IMR-90 (cell line): ENCODE results near the gene PPP1R13L. TPM values are rescaled to one million over a fixed set of nuclear protein-coding genes. Genes with fewer than 3 reads are reported as not detected.

Source experiments
- ATAC-seq: fragments of 200-7000 bp; cut with Tn5 transposase; 2 replicates; pipeline ENCODE4 v1.9.1; 2020; ENCODE audit warnings: low read depth, mild to moderate bottlenecking, moderate library complexity
- BruUV-seq: library from RNA; stranded (reverse); fragments of 400-500 nt; replicated peaks from 2 replicates; lab custom pipeline; 2021; lab: Mats Ljungman, UMichigan
- CTCF ChIA-PET: fragments of 300-600 bp; formaldehyde crosslinking; extraction: SDS; loops from one replicate; lab custom pipeline; 2021; ENCODE audit warnings: antibody characterized with exemption; lab: Yijun Ruan, JAX
- POLR2A ChIA-PET: fragments of 300-600 bp; sonication (Branson Sonifier 250); formaldehyde crosslinking; loops from one replicate; lab custom pipeline; 2022; ENCODE audit warnings: antibody characterized with exemption; ENCODE audit not compliant: unreplicated experiment; lab: Charles Lee
- DNase-seq: peaks from one replicate; pipeline ENCODE4 v3.0.0; 2013
- H2AFZ ChIP-seq: replicated peaks from 2 replicates; pipeline ENCODE3; 2013; ENCODE audit warnings: low read length, mild to moderate bottlenecking; ENCODE audit not compliant: poor library complexity
- H2AK5ac ChIP-seq: 2 replicates; pipeline ENCODE4 v1.6.1; 2013; ENCODE audit warnings: low read depth, low read length, inconsistent platforms
- H2AK9ac ChIP-seq: replicated peaks from 2 replicates; pipeline ENCODE3; 2013; ENCODE audit warnings: mild to moderate bottlenecking, low read depth, low read length, moderate library complexity; ENCODE audit not compliant: poor library complexity
- H2BK120ac ChIP-seq: 2 replicates; pipeline ENCODE4 v1.6.1; 2013; ENCODE audit warnings: low read depth, low read length, inconsistent platforms
- H2BK15ac ChIP-seq: 3 replicates; pipeline ENCODE4 v1.6.1; 2013; ENCODE audit warnings: low read depth, low read length, inconsistent platforms
- H2BK20ac ChIP-seq: 2 replicates; pipeline ENCODE4 v1.6.1; 2013; ENCODE audit warnings: low read depth, mild to moderate bottlenecking, inconsistent platforms, low read length, moderate library complexity
- H2BK5ac ChIP-seq: 2 replicates; pipeline ENCODE4 v1.6.1; 2013; ENCODE audit warnings: mild to moderate bottlenecking, low read depth, low read length, inconsistent platforms; ENCODE audit not compliant: poor library complexity, severe bottlenecking
- H3K14ac ChIP-seq: replicated peaks from 2 replicates; pipeline ENCODE4 v1.6.1; 2013; ENCODE audit warnings: low read depth, low read length, inconsistent platforms
- H3K18ac ChIP-seq: 2 replicates; pipeline ENCODE4 v1.6.1; 2013; ENCODE audit warnings: low read depth, low read length, control low read depth
- H3K23ac ChIP-seq: 2 replicates; pipeline ENCODE4 v1.6.1; 2013; ENCODE audit warnings: low read depth, low read length, inconsistent platforms
- H3K27ac ChIP-seq: 2 replicates; pipeline ENCODE4 v1.5.1; 2013; ENCODE audit warnings: mild to moderate bottlenecking, control low read depth, low read length; ENCODE audit not compliant: insufficient read depth
- H3K27me3 ChIP-seq: 2 replicates; pipeline ENCODE4 v1.6.1; 2013; ENCODE audit warnings: low read length; ENCODE audit not compliant: control insufficient read depth, insufficient read depth
- H3K36me3 ChIP-seq: 2 replicates; pipeline ENCODE4 v1.6.1; 2013; ENCODE audit warnings: low read length, mixed read lengths; ENCODE audit not compliant: control insufficient read depth, insufficient read depth
- H3K4ac ChIP-seq: 2 replicates; pipeline ENCODE4 v1.6.1; 2013; ENCODE audit warnings: low read depth, low read length, inconsistent platforms
- H3K4me1 ChIP-seq: 2 replicates; pipeline ENCODE4 v1.6.1; 2013; ENCODE audit warnings: low read length, mixed read lengths; ENCODE audit not compliant: control insufficient read depth, insufficient read depth
- H3K4me2 ChIP-seq: 2 replicates; pipeline ENCODE4 v1.6.1; 2013; ENCODE audit warnings: low read depth, mild to moderate bottlenecking, control low read depth, low read length, moderate library complexity
- H3K4me3 ChIP-seq: 2 replicates; pipeline ENCODE4 v1.5.1; 2013; ENCODE audit warnings: low read depth, mild to moderate bottlenecking, control low read depth, low read length, moderate library complexity; ENCODE audit not compliant: insufficient read depth
- H3K56ac ChIP-seq: 2 replicates; pipeline ENCODE4 v1.6.1; 2013; ENCODE audit warnings: low read length, inconsistent platforms; ENCODE audit not compliant: insufficient read depth; ENCODE audit errors: extremely low read depth
- H3K79me1 ChIP-seq, 2 experiments: 2 replicates each; pipeline ENCODE4 v1.6.1; 2013; ENCODE audit warnings: low read length in 2 of 2, inconsistent platforms in 1 of 2, low read depth in 1 of 2
- H3K9ac ChIP-seq: 2 replicates; pipeline ENCODE4 v1.6.1; 2013; ENCODE audit warnings: low read depth, low read length, control low read depth
- H3K9me1 ChIP-seq: 2 replicates; pipeline ENCODE4 v1.6.1; 2013; ENCODE audit warnings: low read length, inconsistent platforms; ENCODE audit not compliant: insufficient read depth
- H3K9me3 ChIP-seq: 2 replicates; pipeline ENCODE4 v1.6.1; 2013; ENCODE audit warnings: low read length; ENCODE audit not compliant: control insufficient read depth, insufficient read depth
- H4K20me1 ChIP-seq: 2 replicates; pipeline ENCODE4 v1.6.1; 2013; ENCODE audit warnings: low read length, inconsistent platforms; ENCODE audit not compliant: insufficient read depth
- H4K5ac ChIP-seq: 2 replicates; pipeline ENCODE4 v1.6.1; 2013; ENCODE audit warnings: mild to moderate bottlenecking, low read depth, low read length, control low read depth
- H4K8ac ChIP-seq, 2 experiments: 2 replicates each; pipeline ENCODE4 v1.6.1; 2013; ENCODE audit warnings: low read depth in 2 of 2, low read length in 2 of 2, control low read depth in 1 of 2, inconsistent platforms in 1 of 2
- H4K91ac ChIP-seq: 2 replicates; pipeline ENCODE4 v1.6.1; 2013; ENCODE audit warnings: low read depth, low read length, inconsistent platforms; ENCODE audit not compliant: insufficient read depth
- BHLHE40 ChIP-seq: fragments of 150-350 bp; IDR thresholded peaks from 2 replicates; pipeline ENCODE4 v1.6.1; 2016; ENCODE audit warnings: mild to moderate bottlenecking, low read depth, low read length
- CHD1 ChIP-seq: IDR thresholded peaks from 2 replicates; pipeline ENCODE4 v1.6.1; 2012; ENCODE audit warnings: low read depth, low read length, improper control_type of control experiment
- CTCF ChIP-seq: conservative IDR thresholded peaks from 2 replicates; pipeline ENCODE4 v1.5.1; 2012; ENCODE audit warnings: mild to moderate bottlenecking, low read depth, low read length, improper control_type of control experiment
- FOS ChIP-seq: fragments of 150-350 bp; IDR thresholded peaks from 2 replicates; pipeline ENCODE4 v1.6.1; 2016; ENCODE audit warnings: low read depth, low read length
- RAD21 ChIP-seq: IDR thresholded peaks from 2 replicates; pipeline ENCODE4 v1.6.1; 2012; ENCODE audit warnings: low read length, improper control_type of control experiment
- RCOR1 ChIP-seq: IDR thresholded peaks from 2 replicates; pipeline ENCODE4 v1.6.1; 2012; ENCODE audit warnings: mild to moderate bottlenecking, low read length, improper control_type of control experiment; ENCODE audit not compliant: insufficient replicate concordance
- SMC3 ChIP-seq: fragments of 150-350 bp; IDR thresholded peaks from 2 replicates; pipeline ENCODE4 v1.6.1; 2016; ENCODE audit warnings: low read depth, mild to moderate bottlenecking, antibody characterized with exemption, low read length, moderate library complexity
- USF2 ChIP-seq: fragments of 150-350 bp; IDR thresholded peaks from 2 replicates; pipeline ENCODE4 v1.6.1; 2017; ENCODE audit warnings: mild to moderate bottlenecking, antibody characterized with exemption, low read length, low read depth
- WGBS, 2 experiments: methylation state at CpG; one replicate each; pipeline versions ENCODE4 v1.1.5 to v1.1.7; 2013; ENCODE audit warnings: missing lambda C conversion rate in 2 of 2; ENCODE audit not compliant: insufficient read length in 1 of 2; ENCODE audit errors: extremely low coverage in 2 of 2; 5-methylcytosine and 5-hydroxymethylcytosine counted together
- dilution Hi-C: fragments of 300-500 bp; cut with HindIII; formaldehyde crosslinking; loops from one replicate; pipeline ENCODE4 v1.14.3; 2018; ENCODE audit warnings: low sequenced_read_pairs; ENCODE audit not compliant: unreplicated experiment
- in situ Hi-C: fragments of 300-500 bp; cut with MboI; formaldehyde crosslinking; loops from 3 replicates; pipeline ENCODE4 v1.14.3; 2019; ENCODE audit warnings: low sequenced_read_pairs, inconsistent platforms, mixed read lengths
- intact Hi-C: fragments of 100-400 bp; cut with micrococcal nuclease; formaldehyde crosslinking; loops from 2 replicates; pipeline ENCODE4 v1.10.0; 2022
- polyA plus RNA-seq, 3 experiments: library from polyadenylated mRNA; depleted of rRNA; stranded (reverse); fragments of >200 nt; gene quantifications; 2 replicates each; pipeline ENCODE4 v1.2.3, GENCODE V29; 2012; ENCODE audit warnings: low replicate concordance in 1 of 3
- total RNA-seq: library from RNA; depleted of rRNA; stranded (reverse); fragments of >200 nt; gene quantifications from 2 replicates; pipeline ENCODE4 v1.2.3, GENCODE V29; 2012

PPP1R13L gene
- total and polyA plus RNA-seq, 2 of the 4 experiments (the other 2 are of a cell fraction) = 3.0 to 13.3 TPM

- H2BK120ac ChIP-seq = no peak overlapping the region
- no peak overlapping the region for H2AK5ac ChIP-seq
- 20% methylated on average over 18 of the region's 25 CpGs; no CpG with 5 or more reads in 1 of the 2 experiments for WGBS, 2 experiments
- intact Hi-C loops = no loop called here
- H4K91ac ChIP-seq = no peak overlapping the region
- H3K27ac ChIP-seq = no peak overlapping the region
- no peak overlapping the region for H2BK5ac ChIP-seq
- ChIA-PET CTCF (no interaction called here), POLR2A (no interaction called here)
- in situ Hi-C loops = no loop called here
- no peak overlapping the region for H3K4me3 ChIP-seq
- no peak overlapping the region for H3K18ac ChIP-seq
- no peaks in the 10 kb centered on the region for H3K36me3 ChIP-seq
- no peak overlapping the region for H4K8ac ChIP-seq
- H2BK15ac ChIP-seq = no peak overlapping the region
- H3K14ac ChIP-seq = no peak overlapping the region
- dilution Hi-C loops = no loop called here
- ATAC-seq = no peak
- DNase-seq = peak; percentile 8
- no peak overlapping the region for H2AK9ac ChIP-seq
- H3K9me1 ChIP-seq = no peaks in the 10 kb centered on the region
- H3K4me1 ChIP-seq = no peaks in the 10 kb centered on the region
- no peak overlapping the region for H3K56ac ChIP-seq
- no peaks in the 10 kb centered on the region for H4K20me1 ChIP-seq
- TF ChIP-seq CTCF (no peak), SMC3 (no peak), RAD21 (no peak), FOS (no peak), RCOR1 (no peak), BHLHE40 (no peak), CHD1 (no peak), USF2 (no peak)
- H3K27me3 ChIP-seq = peaks cover 17% of the 10 kb centered on the region
- peak overlapping the region; percentile 47 for H2AFZ ChIP-seq
- no TSS peak for BruUV-seq
- no peak overlapping the region for H4K5ac ChIP-seq
- H3K4me2 ChIP-seq = no peak overlapping the region
- H3K9ac ChIP-seq = no peak overlapping the region
- H3K23ac ChIP-seq = no peak overlapping the region; the same call in 1 of the 2 replicates
- no peaks in the 10 kb centered on the region for H3K9me3 ChIP-seq
- H3K4ac ChIP-seq = no peak overlapping the region
- no peaks in the 10 kb centered on the region for H3K79me1 ChIP-seq
- no peak overlapping the region for H2BK20ac ChIP-seq
Observed at GRCh38 chr19:45340899-45341453, 63.9 kb downstream of the PPP1R13L start.
